HEK293 (cell line): ENCODE results near the gene SPACA6.

Source experiments
- CTCF ChIA-PET: fragments of 350-600 bp; formaldehyde crosslinking; extraction: SDS; loops from one replicate; lab custom pipeline; 2021; ENCODE audit warnings: antibody characterized with exemption; lab: Yijun Ruan, JAX
- POLR2A ChIA-PET: fragments of 300-600 bp; formaldehyde crosslinking; extraction: SDS; loops from one replicate; lab custom pipeline; 2020; ENCODE audit warnings: antibody characterized with exemption, inconsistent platforms; lab: Yijun Ruan, JAX
- H3K27ac ChIP-seq: fragments of 200-500 bp; sonication (Bioruptor generic); 2 replicates; pipeline ENCODE4 v1.5.1; 2014; ENCODE audit warnings: low read depth, low read length, control low read depth, inconsistent platforms; ENCODE audit errors: extremely low read depth
- H3K36me3 ChIP-seq, 2 experiments: fragments of 200-500 bp in 1 of 2; sonication (Bioruptor generic) in 1 of 2; 1 replicate in 1 of 2; 2 replicates in 1 of 2; pipeline ENCODE4 v1.5.1; 2014 to 2017; ENCODE audit warnings: inconsistent platforms in 2 of 2, low read length in 2 of 2; ENCODE audit not compliant: control insufficient read depth in 2 of 2, insufficient read depth in 1 of 2
- H3K4me1 ChIP-seq: fragments of 200-500 bp; sonication (Bioruptor generic); 2 replicates; pipeline ENCODE4 v1.5.1; 2014; ENCODE audit warnings: mild to moderate bottlenecking, low read length, inconsistent platforms; ENCODE audit not compliant: control insufficient read depth, insufficient read depth
- H3K4me3 ChIP-seq: 2 replicates; pipeline ENCODE4 v1.5.1; 2011; ENCODE audit warnings: low read depth, mild to moderate bottlenecking, control low read depth, low read length, moderate library complexity
- H3K9me3 ChIP-seq: fragments of 200-500 bp; sonication (Bioruptor generic); 2 replicates; pipeline ENCODE4 v1.5.1; 2014; ENCODE audit warnings: low read depth, low read length, inconsistent platforms; ENCODE audit not compliant: control insufficient read depth, insufficient read depth
- KLF9 ChIP-seq: fragments of 450-650 bp; formaldehyde crosslinking; IDR thresholded peaks from 2 replicates; pipeline ENCODE4 v1.5.1; 2016; ENCODE audit warnings: missing biosample characterization, missing genetic modification characterization, low read depth
- OSR2 ChIP-seq: fragments of 450-650 bp; formaldehyde crosslinking; IDR thresholded peaks from 2 replicates; pipeline ENCODE4 v1.5.1; 2016; ENCODE audit warnings: missing biosample characterization, missing genetic modification characterization
- ZBTB1 ChIP-seq: fragments of 450-650 bp; formaldehyde crosslinking; IDR thresholded peaks from 2 replicates; pipeline ENCODE4 v1.5.1; 2016; ENCODE audit warnings: missing biosample characterization, missing genetic modification characterization
- ZBTB20 ChIP-seq: fragments of 450-650 bp; formaldehyde crosslinking; IDR thresholded peaks from 2 replicates; pipeline ENCODE4 v1.5.1; 2016; ENCODE audit warnings: missing biosample characterization, missing genetic modification characterization
- ZNF112 ChIP-seq: fragments of 450-650 bp; formaldehyde crosslinking; IDR thresholded peaks from 2 replicates; pipeline ENCODE4 v1.5.0; 2017; ENCODE audit warnings: missing biosample characterization, missing genetic modification characterization
- ZNF133 ChIP-seq: fragments of 450-650 bp; formaldehyde crosslinking; IDR thresholded peaks from 2 replicates; pipeline ENCODE4 v1.5.1; 2016; ENCODE audit warnings: missing biosample characterization, missing genetic modification characterization
- ZNF2 ChIP-seq: fragments of 450-650 bp; formaldehyde crosslinking; IDR thresholded peaks from 2 replicates; pipeline ENCODE4 v1.5.1; 2016; ENCODE audit warnings: missing biosample characterization, missing genetic modification characterization
- ZNF202 ChIP-seq: fragments of 450-650 bp; formaldehyde crosslinking; IDR thresholded peaks from 2 replicates; pipeline ENCODE4 v1.5.1; 2016; ENCODE audit warnings: missing biosample characterization, missing genetic modification characterization, borderline replicate concordance
- ZNF214 ChIP-seq: fragments of 450-650 bp; formaldehyde crosslinking; IDR thresholded peaks from 2 replicates; pipeline ENCODE4 v1.5.1; 2017; ENCODE audit warnings: missing biosample characterization, mild to moderate bottlenecking, missing genetic modification characterization, borderline replicate concordance
- ZNF26 ChIP-seq: fragments of 450-650 bp; formaldehyde crosslinking; IDR thresholded peaks from 2 replicates; pipeline ENCODE4 v1.5.1; 2016; ENCODE audit warnings: missing biosample characterization, missing genetic modification characterization
- ZNF274 ChIP-seq, 2 experiments: fragments of 200-500 bp in 1 of 2; fragments of 450-650 bp in 1 of 2; sonication (Bioruptor generic) in 1 of 2; formaldehyde crosslinking in 1 of 2; IDR thresholded peaks; 2 replicates each; pipeline versions ENCODE4 v1.5.1 to v1.6.1; 2014 to 2016; ENCODE audit warnings: borderline replicate concordance in 1 of 2, inconsistent platforms in 1 of 2, low read length in 1 of 2, missing biosample characterization in 1 of 2, missing genetic modification characterization in 1 of 2
- ZNF292 ChIP-seq: fragments of 450-650 bp; formaldehyde crosslinking; IDR thresholded peaks from 2 replicates; pipeline ENCODE4 v1.5.1; 2016; ENCODE audit warnings: low read depth, missing biosample characterization, missing genetic modification characterization, borderline replicate concordance
- ZNF394 ChIP-seq: fragments of 450-650 bp; formaldehyde crosslinking; IDR thresholded peaks from 2 replicates; pipeline ENCODE4 v1.5.1; 2016; ENCODE audit warnings: missing biosample characterization, missing genetic modification characterization, mild to moderate bottlenecking, moderate library complexity, borderline replicate concordance
- ZNF433 ChIP-seq: fragments of 450-650 bp; formaldehyde crosslinking; IDR thresholded peaks from 2 replicates; pipeline ENCODE4 v1.5.1; 2016; ENCODE audit warnings: missing biosample characterization, missing genetic modification characterization, low read depth
- ZNF518A ChIP-seq: fragments of 450-650 bp; formaldehyde crosslinking; conservative IDR thresholded peaks from 2 replicates; pipeline ENCODE4 v1.5.1; 2016; ENCODE audit warnings: low read depth, missing biosample characterization, missing genetic modification characterization
- ZNF521 ChIP-seq: fragments of 450-650 bp; formaldehyde crosslinking; IDR thresholded peaks from 2 replicates; pipeline ENCODE4 v1.5.1; 2017; ENCODE audit warnings: missing biosample characterization, mild to moderate bottlenecking, missing genetic modification characterization
- ZNF561 ChIP-seq: fragments of 450-650 bp; IDR thresholded peaks from 2 replicates; pipeline ENCODE4 v1.5.1; 2018; ENCODE audit warnings: missing biosample characterization, missing genetic modification characterization, borderline replicate concordance
- ZNF623 ChIP-seq: fragments of 450-650 bp; formaldehyde crosslinking; IDR thresholded peaks from 2 replicates; pipeline ENCODE4 v1.5.1; 2016; ENCODE audit warnings: missing biosample characterization, missing genetic modification characterization
- ZNF626 ChIP-seq: fragments of 450-650 bp; sonication (Bioruptor Pico); formaldehyde crosslinking; IDR thresholded peaks from 2 replicates; pipeline ENCODE4 v1.5.1; 2018; ENCODE audit warnings: missing biosample characterization, missing genetic modification characterization, inconsistent platforms
- ZNF658 ChIP-seq: fragments of 450-650 bp; formaldehyde crosslinking; IDR thresholded peaks from 2 replicates; pipeline ENCODE4; 2016; ENCODE audit warnings: missing biosample characterization, missing genetic modification characterization
- ZNF670 ChIP-seq: fragments of 450-650 bp; formaldehyde crosslinking; IDR thresholded peaks from 2 replicates; pipeline ENCODE4 v1.5.1; 2016; ENCODE audit warnings: missing biosample characterization, missing genetic modification characterization, low read depth
- ZNF677 ChIP-seq: fragments of 450-650 bp; IDR thresholded peaks from 2 replicates; pipeline ENCODE4 v1.5.0; 2018; ENCODE audit warnings: missing biosample characterization, mild to moderate bottlenecking, missing genetic modification characterization, moderate library complexity
- ZNF843 ChIP-seq: fragments of 450-650 bp; formaldehyde crosslinking; IDR thresholded peaks from 2 replicates; pipeline ENCODE4 v1.5.1; 2016; ENCODE audit warnings: missing biosample characterization, missing genetic modification characterization
- ZSCAN18 ChIP-seq: fragments of 450-650 bp; formaldehyde crosslinking; IDR thresholded peaks from 2 replicates; pipeline ENCODE4 v1.5.1; 2016; ENCODE audit warnings: missing biosample characterization, missing genetic modification characterization

The SPACA6 gene

GRCh38 chr19:51743405-51743804 lies 50.3 kb downstream of the SPACA6 start (continued):
- TF ChIP-seq ZNF626, result no peak
- TF ChIP-seq ZNF561, result no peak
- TF ChIP-seq ZNF133, result no peak
- no peak for TF ChIP-seq ZNF202 (tag by site-specific recombination)
- TF ChIP-seq ZNF26 (tag by site-specific recombination), result no peak

DNA sequence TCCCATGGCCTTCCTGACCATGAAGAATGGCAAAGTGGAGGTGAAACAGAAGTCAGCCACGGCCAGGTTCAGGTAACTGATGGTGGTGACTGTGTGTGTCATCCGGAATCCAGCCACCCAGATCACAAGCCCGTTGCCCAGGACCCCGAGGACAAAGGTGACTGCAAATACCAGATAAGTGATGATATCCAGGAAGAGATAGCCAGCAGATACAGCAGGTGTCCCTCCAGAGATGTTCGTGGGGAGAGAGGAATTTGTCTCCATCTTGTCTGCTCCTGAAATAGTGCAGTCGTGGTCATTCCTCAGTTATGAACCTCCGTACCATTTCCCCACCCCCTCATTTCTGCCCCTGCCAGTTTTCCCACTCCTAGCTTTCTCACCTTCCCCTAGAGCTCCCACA lies 53.6 kb downstream of the SPACA6 start:
- ChIA-PET POLR2A (no interaction called here), CTCF (interaction anchor here (1.9 kb wide), 1 partner anchor 31 kb away, joined by 5 read pairs; no protein-coding TSS in a partner anchor)
- H3K4me3 ChIP-seq, result no peak overlapping the region
- TF ChIP-seq KLF9 (tag by site-specific recombination) (no peak), ZNF623 (no peak), ZNF670 (no peak), ZNF2 (tag by site-specific recombination) (no peak), ZBTB20 (tag by site-specific recombination) (no peak), ZNF626 (no peak), ZNF274 (IDR thresholded peaks at IDR 0.05; ENCODE audit: low read length) (no peak), ZNF274 (tag by site-specific recombination; IDR thresholded peaks at IDR 0.05; ENCODE audit: borderline replicate concordance) (no peak), ZNF394 (no peak), OSR2 (tag by site-specific recombination) (no peak), ZNF433 (tag by site-specific recombination) (no peak), ZNF112 (no peak), ZSCAN18 (no peak), ZNF521 (tag by site-specific recombination) (no peak), ZNF518A (tag by site-specific recombination) (no peak), ZNF292 (tag by site-specific recombination) (no peak), ZNF658 (tag by site-specific recombination) (no peak), ZNF214 (tag by site-specific recombination) (no peak), ZNF843 (tag by site-specific recombination) (no peak), ZBTB1 (tag by site-specific recombination) (no peak), ZNF677 (tag by site-specific recombination) (no peak)
- no peak overlapping the region for H3K27ac ChIP-seq
- no peaks in the 10 kb centered on the region; the same call in 1 of the 2 replicates for H3K9me3 ChIP-seq
- no peaks in the 10 kb centered on the region for H3K4me1 ChIP-seq
- H3K36me3 ChIP-seq, result no peaks in the 10 kb centered on the region; a peak in 1 of 3 replicates
